Measurements from ENCODE around the gene JMJD6. TPM values are rescaled to one million over a fixed set of nuclear protein-coding genes. Genes with fewer than 3 reads are reported as not detected.

JMJD6 gene
- total RNA-seq, 2 donors from 2014 or later, result 17.7 to 40.5 TPM

GRCh38 chr17:76671912-76672262 is 54.5 kb downstream of the JMJD6 start:
- peak overlapping the region; percentile 76 to 77 for H3K27ac ChIP-seq
- H3K36me3 ChIP-seq, result no peaks in the 10 kb centered on the region
- WGBS, result under 1% methylated on average over 19 of the region's 19 CpGs
- H3K4me1 ChIP-seq (replicated peaks), result no peaks in the 10 kb centered on the region
- TF ChIP-seq POLR2A (IDR thresholded peaks at IDR 0.05), result peak; percentile 42
- TF ChIP-seq, protein P1, sequence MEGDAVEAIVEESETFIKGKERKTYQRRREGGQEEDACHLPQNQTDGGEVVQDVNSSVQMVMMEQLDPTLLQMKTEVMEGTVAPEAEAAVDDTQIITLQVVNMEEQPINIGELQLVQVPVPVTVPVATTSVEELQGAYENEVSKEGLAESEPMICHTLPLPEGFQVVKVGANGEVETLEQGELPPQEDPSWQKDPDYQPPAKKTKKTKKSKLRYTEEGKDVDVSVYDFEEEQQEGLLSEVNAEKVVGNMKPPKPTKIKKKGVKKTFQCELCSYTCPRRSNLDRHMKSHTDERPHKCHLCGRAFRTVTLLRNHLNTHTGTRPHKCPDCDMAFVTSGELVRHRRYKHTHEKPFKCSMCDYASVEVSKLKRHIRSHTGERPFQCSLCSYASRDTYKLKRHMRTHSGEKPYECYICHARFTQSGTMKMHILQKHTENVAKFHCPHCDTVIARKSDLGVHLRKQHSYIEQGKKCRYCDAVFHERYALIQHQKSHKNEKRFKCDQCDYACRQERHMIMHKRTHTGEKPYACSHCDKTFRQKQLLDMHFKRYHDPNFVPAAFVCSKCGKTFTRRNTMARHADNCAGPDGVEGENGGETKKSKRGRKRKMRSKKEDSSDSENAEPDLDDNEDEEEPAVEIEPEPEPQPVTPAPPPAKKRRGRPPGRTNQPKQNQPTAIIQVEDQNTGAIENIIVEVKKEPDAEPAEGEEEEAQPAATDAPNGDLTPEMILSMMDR (IDR thresholded peaks at IDR 0.05), result peak in 1 of 4 experiments; percentile 24
- TF ChIP-seq POLR2AphosphoS5 (IDR thresholded peaks at IDR 0.05), result peak; percentile 7
- intact Hi-C loops (cut with DNase I), result loop anchor here (5.0 kb wide), 2 partner anchors 40 to 115 kb away; partner anchors contain the start of gene MXRA7
- no peak for DNase-seq (ENCODE audit: low spot score)
- peak overlapping the region; percentile 40 to 41 for H3K4me3 ChIP-seq
- H3K9me3 ChIP-seq, result no peaks in the 10 kb centered on the region
- H3K27me3 ChIP-seq (replicated peaks; ENCODE audit: insufficient read depth), result no peaks in the 10 kb centered on the region

DNA sequence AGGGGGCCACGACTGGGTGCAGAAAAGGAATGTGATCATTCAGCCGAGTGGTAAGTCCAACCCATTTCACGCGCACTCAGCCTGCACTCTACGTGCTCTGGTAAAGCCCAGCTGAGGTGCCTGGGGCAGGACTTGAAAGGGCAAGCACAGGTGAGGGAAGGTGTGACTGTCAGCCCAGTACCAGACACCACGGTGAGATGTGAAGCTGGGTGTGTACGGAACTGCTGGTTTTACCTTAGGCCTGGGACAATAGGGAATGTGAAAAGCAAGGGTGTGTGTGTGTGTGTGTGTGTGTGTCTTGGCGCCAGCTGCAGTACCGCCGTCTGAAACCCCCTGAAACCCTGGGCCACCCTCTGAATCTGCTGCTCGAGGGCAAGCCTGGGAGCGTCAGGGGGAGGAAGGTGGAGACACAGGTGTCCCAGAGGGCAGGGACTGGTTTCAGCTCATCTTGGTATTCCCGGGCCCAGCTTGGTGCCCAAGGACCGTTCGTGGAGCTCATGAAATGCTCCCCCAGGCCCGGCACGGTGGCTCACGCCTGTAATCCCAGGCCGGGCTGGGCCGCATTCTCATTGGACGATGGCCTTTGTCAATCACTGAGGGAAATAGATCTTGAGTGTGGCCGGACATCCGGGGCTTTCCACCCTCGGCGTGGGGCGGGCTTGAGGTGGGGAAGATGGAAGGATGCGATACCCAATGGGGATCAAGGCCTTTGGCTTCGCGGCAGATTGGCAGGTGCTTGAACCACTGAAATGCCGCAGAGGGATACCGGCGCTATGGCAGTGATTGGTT is 55.1 kb downstream of the JMJD6 start:
- TF ChIP-seq POLR2A (IDR thresholded peaks at IDR 0.05) (no peak), POLR2AphosphoS5 (IDR thresholded peaks at IDR 0.05) (peak; percentile 98)
- TF ChIP-seq, protein P1 (IDR thresholded peaks at IDR 0.05), result no peak
- WGBS, result 6% methylated on average over 32 of the region's 32 CpGs
- Histone ChIP-seq H3K4me3 (peak overlapping the region; percentile 40 to 41), H3K4me1 (replicated peaks) (no peaks in the 10 kb centered on the region), H3K27me3 (replicated peaks; ENCODE audit: insufficient read depth) (no peaks in the 10 kb centered on the region), H3K9me3 (no peaks in the 10 kb centered on the region), H3K36me3 (no peaks in the 10 kb centered on the region), H3K27ac (peak overlapping the region; percentile 76 to 77)
- peak; percentile 100 for DNase-seq (ENCODE audit: low spot score)
- intact Hi-C loops (cut with DNase I), result loop anchor here (5.0 kb wide), 2 partner anchors 41 to 114 kb away; partner anchors contain the start of gene MXRA7

DNA sequence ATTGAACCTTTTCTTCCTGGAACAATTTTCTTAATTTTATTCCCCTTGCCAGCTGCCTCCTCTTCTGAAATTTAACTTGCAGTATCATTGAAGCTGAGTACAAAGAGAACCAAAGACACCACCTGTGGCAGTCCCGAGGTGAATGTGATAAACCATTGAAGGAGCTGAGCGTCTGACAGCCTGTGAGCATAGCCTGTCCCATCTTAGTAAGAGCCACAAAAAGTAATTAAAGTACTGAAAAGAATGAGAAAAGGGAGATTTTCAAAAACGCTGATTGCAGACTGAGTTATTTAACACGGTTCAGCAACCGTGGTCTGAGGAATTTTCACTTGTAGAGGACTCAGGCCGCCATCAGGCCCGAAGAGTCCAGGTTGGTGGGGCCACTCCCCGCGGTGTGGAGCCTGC is 55.7 kb downstream of the JMJD6 start:
- H3K4me1 ChIP-seq (replicated peaks), result no peaks in the 10 kb centered on the region
- 56% methylated on average over 9 of the region's 9 CpGs for WGBS
- no peaks in the 10 kb centered on the region for H3K9me3 ChIP-seq
- no peak overlapping the region for H3K4me3 ChIP-seq
- intact Hi-C loops (cut with DNase I), result loop anchor here (5.0 kb wide), 2 partner anchors 42 to 113 kb away; partner anchors contain the start of gene MXRA7
- H3K27ac ChIP-seq, result peak overlapping the region; percentile 76 to 77
- no peaks in the 10 kb centered on the region for H3K36me3 ChIP-seq
- no peak for DNase-seq (ENCODE audit: low spot score)
- no peaks in the 10 kb centered on the region for H3K27me3 ChIP-seq (replicated peaks; ENCODE audit: insufficient read depth)
- TF ChIP-seq POLR2AphosphoS5 (IDR thresholded peaks at IDR 0.05) (no peak), POLR2A (IDR thresholded peaks at IDR 0.05) (no peak)
- TF ChIP-seq, protein P1 (IDR thresholded peaks at IDR 0.05), result no peak

GRCh38 chr17:76670020-76670717 is 56.2 kb downstream of the JMJD6 start:
- Histone ChIP-seq H3K9me3 (no peaks in the 10 kb centered on the region), H3K4me1 (replicated peaks) (no peaks in the 10 kb centered on the region), H3K27me3 (replicated peaks; ENCODE audit: insufficient read depth) (no peaks in the 10 kb centered on the region), H3K36me3 (no peaks in the 10 kb centered on the region), H3K27ac (peak overlapping the region; percentile 76 to 77), H3K4me3 (no peak overlapping the region)
- no peak for TF ChIP-seq POLR2A (IDR thresholded peaks at IDR 0.05)
- TF ChIP-seq, protein P1 (IDR thresholded peaks at IDR 0.05), result no peak
- no peak for TF ChIP-seq POLR2AphosphoS5 (IDR thresholded peaks at IDR 0.05)
- WGBS, result 78% methylated on average over 9 of the region's 9 CpGs
- intact Hi-C loops (cut with DNase I), result loop anchor here (5.0 kb wide), 2 partner anchors 42 to 113 kb away; partner anchors contain the start of gene MXRA7
- DNase-seq (ENCODE audit: low spot score), result no peak

MicroRNA genes within 50 kb of the gene (microRNA counts, 767-probe panel; counts per million panel counts)
- microRNA hsa-miR-636, result 0 to 431 counts per million in 2 donors

Small RNA genes lying within 50 kb of the gene (microRNA-seq; reads per million reads assigned to microRNA genes)
- gene MIR636, result not detected

Small RNA genes lying within 50 kb of the gene (small RNA-seq; reads per million reads assigned to genes)
- gene AC005837.3, result 0 reads per million in 2 donors
- 0 reads per million in 2 donors for gene RF02271
- gene RNU6-97P, result 0 reads per million in 2 donors
- gene RNY4P36, result 0 to 0.91 reads per million in 2 donors

Other genes with a start within 250 kb of the JMJD6 start
- 10 to 100 TPM; 29.9 to 31.1 TPM for gene RHBDF2, start 225.2 kb downstream of the JMJD6 start, total RNA-seq
- gene CYGB, start 188.9 kb downstream of the JMJD6 start, total RNA-seq, result 10 to 100 TPM in 1 of 2 donors, 1 to 10 TPM in 1; 7.0 to 13.8 TPM
- gene PRCD, start 186.6 kb downstream of the JMJD6 start, total RNA-seq, result under 1 TPM; 0.36 to 0.85 TPM
- gene ST6GALNAC2, start 140.7 kb downstream of the JMJD6 start, total RNA-seq, result 10 to 100 TPM; 21.0 to 23.1 TPM
- 10 to 100 TPM in 1 of 2 donors, 1 to 10 TPM in 1; 8.4 to 27.2 TPM for gene ST6GALNAC1, start 82.8 kb downstream of the JMJD6 start, total RNA-seq
- gene MXRA7, start 15.6 kb downstream of the JMJD6 start, total RNA-seq, result 100 to 1,000 TPM in 1 of 2 donors, 10 to 100 TPM in 1; 76.1 to 285 TPM
- 10 to 100 TPM; 39.5 to 47.9 TPM for gene METTL23, start 233 bp upstream of the JMJD6 start, total RNA-seq
- 100 to 1,000 TPM; 217 to 316 TPM for gene SRSF2, start 10.7 kb upstream of the JMJD6 start, total RNA-seq
- 10 to 100 TPM; 26.7 to 44.3 TPM for gene MFSD11, start 11.5 kb upstream of the JMJD6 start, total RNA-seq
- 1 to 10 TPM in 1 of 2 donors, under 1 TPM in 1; 0.14 to 4.1 TPM for gene MGAT5B, start 141.8 kb upstream of the JMJD6 start, total RNA-seq